ENCODE data around the gene DUOXA1.

DUOXA1 gene

GRCh38 chr15:45126535-45127158 is 3.0 kb downstream of the DUOXA1 start:
- DNase-seq (ENCODE audit: low spot score): no peak
- in situ Hi-C loops (cut with MboI; ENCODE audit: low pct_unique_long_range_greater_than_20kb, low sequenced_read_pairs, unreplicated experiment): no loop called here
- peak; percentile 70 for TF ChIP-seq CTCF (IDR thresholded peaks at IDR 0.05; ENCODE audit: extremely low read depth, insufficient read depth, missing control alignments)

GRCh38 chr15:45123397-45123796 is 6.3 kb downstream of the DUOXA1 start:
- no peak for TF ChIP-seq CTCF (IDR thresholded peaks at IDR 0.05; ENCODE audit: extremely low read depth, insufficient read depth, missing control alignments)
- no peak for DNase-seq (ENCODE audit: low spot score)
- in situ Hi-C loops (cut with MboI; ENCODE audit: low pct_unique_long_range_greater_than_20kb, low sequenced_read_pairs, unreplicated experiment): no loop called here

- in situ Hi-C loops (cut with MboI; ENCODE audit: low pct_unique_long_range_greater_than_20kb, low sequenced_read_pairs, unreplicated experiment): no loop called here
- DNase-seq (ENCODE audit: low spot score): no peak
- no peak for TF ChIP-seq CTCF (IDR thresholded peaks at IDR 0.05; ENCODE audit: extremely low read depth, insufficient read depth, missing control alignments)
Measured at GRCh38 chr15:45122719-45123118, 7.0 kb downstream of the DUOXA1 start.

- in situ Hi-C loops (cut with MboI; ENCODE audit: low pct_unique_long_range_greater_than_20kb, low sequenced_read_pairs, unreplicated experiment): no loop called here
- DNase-seq (ENCODE audit: low spot score): no peak
- no peak for TF ChIP-seq CTCF (IDR thresholded peaks at IDR 0.05; ENCODE audit: extremely low read depth, insufficient read depth, missing control alignments)
Measured at GRCh38 chr15:45121706-45122417, 7.8 kb downstream of the DUOXA1 start.

GRCh38 chr15:45121020-45121419 is 8.7 kb downstream of the DUOXA1 start:
- no peak for DNase-seq (ENCODE audit: low spot score)
- no peak for TF ChIP-seq CTCF (IDR thresholded peaks at IDR 0.05; ENCODE audit: extremely low read depth, insufficient read depth, missing control alignments)
- in situ Hi-C loops (cut with MboI; ENCODE audit: low pct_unique_long_range_greater_than_20kb, low sequenced_read_pairs, unreplicated experiment): no loop called here

- TF ChIP-seq CTCF (IDR thresholded peaks at IDR 0.05; ENCODE audit: extremely low read depth, insufficient read depth, missing control alignments): no peak
- in situ Hi-C loops (cut with MboI; ENCODE audit: low pct_unique_long_range_greater_than_20kb, low sequenced_read_pairs, unreplicated experiment): no loop called here
- no peak for DNase-seq (ENCODE audit: low spot score)
Measured at GRCh38 chr15:45120081-45120972, 9.4 kb downstream of the DUOXA1 start.
